HG02571 (cell line): Measurements from ENCODE around the gene UFD1.

Source experiments
- ATAC-seq: cut with Tn5 transposase; IDR thresholded peaks from one replicate; pipeline ENCODE4 v1.9.1; 2021; ENCODE audit warnings: mild to moderate bottlenecking, moderate library complexity; ENCODE audit not compliant: unreplicated experiment

Gene UFD1

GRCh38 chr22:19473578-19473977 lies 5.4 kb downstream of the UFD1 start:
- no peak for ATAC-seq

DNA sequence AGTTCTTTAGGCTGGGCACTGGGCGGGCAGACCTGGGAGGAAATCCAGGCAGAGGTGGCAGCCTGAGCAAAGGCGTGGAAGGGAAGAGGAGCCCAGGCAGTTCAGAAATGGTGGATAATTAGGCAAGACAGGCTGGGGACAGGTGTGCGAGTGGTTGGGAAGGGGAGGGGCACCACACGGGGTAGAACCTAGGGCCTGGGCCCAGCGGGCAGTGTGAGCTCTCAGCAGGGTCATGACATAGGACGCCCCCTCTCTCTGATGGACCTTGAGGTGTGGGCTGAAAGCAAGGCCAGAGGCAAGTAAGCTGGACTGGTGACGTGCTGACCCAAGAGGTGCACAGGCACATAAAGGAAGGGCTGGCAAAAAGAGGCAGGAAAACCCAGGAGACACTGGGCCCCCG lies 6.8 kb downstream of the UFD1 start:
- no peak for ATAC-seq

DNA sequence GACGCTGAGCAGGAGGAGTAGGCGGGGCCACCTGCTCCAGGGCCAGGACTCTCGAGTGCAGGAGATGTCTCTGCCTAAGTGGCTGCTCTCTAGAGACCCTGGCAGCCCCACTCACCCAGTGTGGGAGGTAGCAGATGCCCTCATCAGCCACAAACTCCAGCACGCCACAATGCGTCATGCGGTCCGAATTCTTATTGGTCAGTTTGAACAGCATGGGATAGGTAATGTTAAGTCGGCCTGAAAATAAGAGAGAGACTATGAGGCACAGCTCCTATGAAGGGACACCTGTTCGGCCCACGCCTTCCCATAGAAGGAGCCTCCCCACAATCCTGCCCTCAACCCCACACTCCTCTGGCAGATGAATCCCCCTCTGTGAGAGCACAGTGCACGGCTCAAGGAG lies 7.4 kb downstream of the UFD1 start:
- ATAC-seq, result no peak

- ATAC-seq, result no peak
These were observed 9.0 kb downstream of the UFD1 start for GRCh38 chr22:19470010-19470409.

DNA sequence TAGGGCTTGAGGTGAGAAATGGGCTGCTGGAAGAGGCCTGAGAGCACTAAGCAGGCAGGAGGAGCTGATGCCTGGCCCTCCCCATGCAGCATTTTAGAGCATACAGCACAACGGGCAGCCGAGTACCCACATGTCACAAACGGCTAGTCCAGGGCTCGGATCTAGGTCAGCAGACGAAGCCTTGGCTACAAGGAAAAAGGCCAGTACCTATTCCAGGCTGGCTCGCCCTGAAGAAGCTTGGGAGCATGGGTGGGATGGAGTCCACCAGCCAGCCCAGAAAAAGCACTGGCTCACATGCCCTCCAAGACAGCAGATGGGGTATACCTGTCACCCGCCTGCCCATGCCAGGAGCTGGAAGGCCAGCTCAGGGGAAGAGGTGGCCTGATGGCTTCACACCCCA lies 9.6 kb downstream of the UFD1 start:
- no peak for ATAC-seq

- ATAC-seq, result no peak
These were observed 11.1 kb downstream of the UFD1 start for GRCh38 chr22:19467912-19468311.

DNA sequence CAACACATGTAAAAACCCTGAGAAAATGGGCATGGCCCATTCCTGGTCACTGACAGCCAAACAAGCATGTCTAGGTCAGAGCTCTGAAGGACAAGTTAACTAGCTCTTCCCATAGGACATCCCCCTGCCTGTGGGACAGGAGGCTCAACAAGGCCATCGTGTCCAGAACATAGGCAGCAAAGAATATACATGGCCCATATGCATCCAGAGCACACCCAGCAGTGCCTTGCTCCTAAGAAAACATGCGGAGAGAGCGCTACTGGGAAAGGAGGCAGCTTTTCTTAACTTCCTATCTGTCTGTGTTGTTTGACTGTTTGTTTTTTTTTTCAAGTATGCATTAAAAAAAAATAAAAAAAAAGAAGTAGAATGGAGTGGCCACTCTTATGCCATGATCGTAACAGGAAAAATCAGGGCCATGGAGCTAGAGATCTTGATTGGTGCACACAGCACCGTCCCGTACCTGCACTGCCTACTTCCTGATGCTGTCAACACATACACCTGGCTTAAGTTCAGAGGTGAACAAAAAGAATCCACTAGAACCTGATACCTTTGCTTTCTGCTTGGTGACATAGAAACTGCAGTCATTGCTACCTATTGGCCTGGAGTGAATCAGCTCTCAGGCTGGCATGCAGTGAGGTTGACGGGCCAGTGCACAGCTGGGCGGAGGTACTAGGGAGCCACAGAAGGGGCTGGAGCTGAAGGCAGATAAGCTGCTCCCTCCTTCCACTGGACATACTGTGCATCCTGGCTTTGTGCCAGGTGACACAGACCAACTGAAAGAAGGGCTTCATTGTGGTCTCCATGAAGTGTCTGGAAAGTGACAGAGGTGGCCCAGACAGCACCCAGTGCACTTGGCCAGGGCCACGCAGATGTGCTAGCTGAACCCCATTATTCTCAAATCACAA lies 11.9 kb downstream of the UFD1 start:
- no peak for ATAC-seq

- ATAC-seq, result no peak
These were observed 12.8 kb downstream of the UFD1 start for GRCh38 chr22:19466126-19466716.

DNA sequence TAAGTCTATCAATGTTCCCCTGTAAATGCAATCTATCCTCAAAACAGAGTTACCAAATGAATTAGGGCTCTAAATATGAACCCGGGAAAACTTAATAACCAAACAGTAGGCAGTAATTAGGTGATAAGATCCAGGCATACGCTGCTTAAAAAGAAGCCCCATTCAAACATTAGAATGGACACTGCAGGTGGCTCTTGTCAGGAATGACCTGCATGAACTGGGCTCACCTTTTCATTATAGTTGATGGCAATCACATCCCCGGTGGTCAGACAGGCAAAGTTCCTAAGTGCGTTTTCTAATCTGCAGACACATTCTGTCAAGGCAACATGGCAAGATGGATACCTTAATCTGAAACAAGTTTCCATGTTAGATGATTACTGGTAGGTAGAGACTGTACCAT lies 14.0 kb downstream of the UFD1 start:
- no peak for ATAC-seq

DNA sequence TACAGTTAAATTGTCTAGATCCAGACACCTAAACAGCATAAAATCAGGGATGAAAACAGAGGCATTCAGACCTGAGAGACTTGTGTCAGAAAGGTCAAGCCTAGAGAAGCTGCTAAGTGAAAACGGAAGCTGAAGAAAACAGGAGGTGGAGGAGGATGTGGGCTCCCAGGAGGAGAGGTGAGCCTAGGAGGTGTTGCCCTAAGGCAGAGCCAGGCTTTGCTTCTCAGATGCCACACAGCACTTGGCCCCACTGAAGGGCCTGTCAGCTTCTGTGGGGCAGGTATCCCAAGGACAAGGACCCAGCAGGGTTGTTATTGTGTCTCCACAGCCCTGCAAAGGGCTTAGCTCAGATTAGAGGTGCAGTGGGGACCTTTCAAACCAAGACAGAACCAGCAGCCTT lies 14.4 kb downstream of the UFD1 start:
- ATAC-seq, result no peak

- ATAC-seq, result no peak
These were observed 15.2 kb downstream of the UFD1 start for GRCh38 chr22:19463491-19464469.

DNA sequence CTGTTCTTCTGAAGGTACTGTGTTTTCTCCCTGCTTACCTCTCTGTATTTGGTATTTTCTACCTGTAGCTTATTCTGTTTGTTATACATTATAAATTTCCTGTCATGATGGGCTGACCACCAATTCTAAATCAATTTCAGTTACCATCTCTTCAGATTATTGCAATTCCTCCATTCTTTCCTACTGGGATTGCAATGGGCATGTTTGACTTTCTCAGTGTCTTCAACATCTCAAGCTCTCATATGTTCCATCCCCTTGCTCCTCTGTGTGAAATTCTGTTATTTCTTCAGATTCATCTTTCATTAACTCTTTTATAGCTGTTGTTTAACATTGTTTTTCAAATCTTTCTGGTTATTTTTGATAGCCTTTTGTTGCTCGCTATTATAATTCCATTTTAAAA lies 16.0 kb downstream of the UFD1 start:
- no peak for ATAC-seq

GRCh38 chr22:19461506-19461905 lies 17.5 kb downstream of the UFD1 start:
- no peak for ATAC-seq

- no peak for ATAC-seq
These were observed 19.0 kb downstream of the UFD1 start for GRCh38 chr22:19460036-19460435.

- no peak for ATAC-seq
These were observed 21.1 kb downstream of the UFD1 start for GRCh38 chr22:19457828-19458428.

DNA sequence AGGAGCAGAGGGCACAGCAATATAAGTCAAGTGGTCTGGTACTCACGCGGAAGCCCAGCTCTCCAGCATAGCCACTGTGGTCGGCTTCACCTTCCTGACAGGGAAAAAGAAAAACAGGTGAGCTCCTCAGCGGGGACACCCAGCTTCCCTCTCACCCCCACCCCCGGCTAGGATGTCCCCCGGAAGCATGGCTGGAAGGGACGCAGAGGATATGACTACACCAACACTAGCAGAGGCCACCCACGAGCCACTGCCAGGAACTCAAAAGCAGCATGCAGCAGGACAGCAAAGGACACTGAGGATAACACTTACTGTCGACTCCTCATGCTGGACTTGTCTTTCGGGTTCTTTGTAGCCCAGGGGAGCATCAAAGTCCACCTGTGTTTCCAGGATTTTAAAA lies 22.5 kb downstream of the UFD1 start:
- no peak for ATAC-seq

GRCh38 chr22:19455585-19456370 lies 23.2 kb downstream of the UFD1 start:
- no peak for ATAC-seq

- no peak for ATAC-seq
These were observed 24.0 kb downstream of the UFD1 start for GRCh38 chr22:19455033-19455432.

GRCh38 chr22:19454156-19454555 lies 24.8 kb downstream of the UFD1 start:
- ATAC-seq, result no peak

DNA sequence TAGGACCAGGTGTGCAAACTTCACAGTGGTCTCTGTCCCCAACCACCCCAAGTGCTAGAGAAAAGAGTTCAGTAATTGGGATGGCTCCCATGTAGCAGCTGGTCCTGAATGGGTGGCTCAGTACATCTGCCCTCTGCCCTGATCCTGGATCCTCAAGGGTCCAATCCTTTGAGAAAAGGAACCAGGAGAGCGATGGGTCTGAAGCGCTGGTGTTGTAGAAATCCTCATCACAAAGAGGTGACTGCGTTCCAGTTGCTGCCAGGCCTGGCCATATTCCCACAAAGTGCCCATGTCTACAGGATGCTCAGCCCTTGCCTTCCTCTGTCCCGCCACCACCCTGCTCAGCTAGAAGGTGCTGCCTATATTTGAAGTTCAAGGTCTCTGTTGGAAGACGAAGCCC lies 25.3 kb downstream of the UFD1 start:
- ATAC-seq, result no peak
